Tibial artery (tissue), 4 donors: ENCODE data around the gene TCAF1.

Source experiments
- DNase-seq, 2 donors: peaks; one replicate each; pipeline ENCODE4 v3.0.0-alpha.2; 2019
- H3K27ac ChIP-seq, 2 donors: fragments of 200-600 bp; sonication (generic) in 1 of 2; 1 replicate in 1 of 2; 2 replicates in 1 of 2; pipeline ENCODE4 v1.5.1; 2018 to 2019; ENCODE audit warnings: mild to moderate bottlenecking in 1 of 2
- H3K27me3 ChIP-seq, 2 donors: fragments of 200-600 bp; sonication (generic) in 1 of 2; one replicate each; pipeline versions ENCODE4 v1.5.1 to v1.6.0; 2016 to 2019
- H3K36me3 ChIP-seq, 3 donors: fragments of 200-600 bp; sonication (generic) in 2 of 3; one replicate each; pipeline ENCODE4 v1.5.1; 2016 to 2019; ENCODE audit warnings: mild to moderate bottlenecking in 2 of 3
- H3K4me1 ChIP-seq, 4 donors: fragments of 200-600 bp; sonication (generic) in 2 of 4; 1 replicate in 3 of 4; 2 replicates in 1 of 4; pipeline ENCODE4 v1.5.1; 2016 to 2019
- H3K4me3 ChIP-seq, 2 donors: fragments of 200-600 bp; sonication (generic) in 1 of 2; 1 replicate in 1 of 2; 2 replicates in 1 of 2; pipeline ENCODE4 v1.5.1; 2018 to 2019; ENCODE audit warnings: mild to moderate bottlenecking in 2 of 2
- H3K9me3 ChIP-seq, 3 donors: fragments of 200-600 bp; sonication (generic) in 1 of 3; one replicate each; pipeline ENCODE4 v1.5.1; 2016 to 2019
- intact Hi-C: fragments of 100-400 bp; cut with DNase I; formaldehyde crosslinking; loops from one replicate; pipeline ENCODE4 v1.15.0; 2023; ENCODE audit warnings: low total_unique reads
- TF ChIP-seq, protein P1 (sequence below), 2 experiments: fragments of 200-600 bp in 1 of 2; fragments of 450-650 bp in 1 of 2; IDR thresholded peaks; one replicate each; pipeline ENCODE4 v1.5.1; 2017 to 2019; ENCODE audit warnings: antibody characterized with exemption in 2 of 2, mild to moderate bottlenecking in 1 of 2, moderate library complexity in 1 of 2

The TCAF1 gene

DNA sequence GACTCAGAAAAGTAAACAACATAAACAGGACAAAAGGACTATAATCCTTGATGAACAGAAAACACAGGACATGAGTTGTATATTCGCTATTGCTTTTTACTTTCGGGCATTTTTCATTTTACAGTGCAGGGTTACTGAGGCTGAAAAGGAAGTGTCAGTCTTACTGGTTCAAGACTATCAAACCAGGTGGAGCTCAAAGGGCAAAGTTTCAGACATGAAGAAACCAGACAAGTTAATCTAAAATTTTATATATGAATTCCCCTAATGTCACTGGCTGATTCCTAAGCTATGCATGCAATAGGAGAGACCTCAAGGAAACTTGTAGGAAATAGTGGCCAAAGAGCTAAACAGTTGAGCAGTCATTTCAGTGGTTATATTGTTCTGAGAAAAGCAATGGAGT, 11.4 kb downstream of the TCAF1 start:
- Histone ChIP-seq H3K4me3 (no peak overlapping the region), H3K9me3 (peaks cover 0 to 24% (median 0%) of the 10 kb centered on the region in 3 donors), H3K4me1 (peaks cover 0 to 14% (median 3%) of the 10 kb centered on the region in 4 donors), H3K27me3 (no peaks in the 10 kb centered on the region), H3K36me3 (peaks cover 0 to 10% (median 0%) of the 10 kb centered on the region in 3 donors), H3K27ac (no peak overlapping the region)
- TF ChIP-seq, protein P1, sequence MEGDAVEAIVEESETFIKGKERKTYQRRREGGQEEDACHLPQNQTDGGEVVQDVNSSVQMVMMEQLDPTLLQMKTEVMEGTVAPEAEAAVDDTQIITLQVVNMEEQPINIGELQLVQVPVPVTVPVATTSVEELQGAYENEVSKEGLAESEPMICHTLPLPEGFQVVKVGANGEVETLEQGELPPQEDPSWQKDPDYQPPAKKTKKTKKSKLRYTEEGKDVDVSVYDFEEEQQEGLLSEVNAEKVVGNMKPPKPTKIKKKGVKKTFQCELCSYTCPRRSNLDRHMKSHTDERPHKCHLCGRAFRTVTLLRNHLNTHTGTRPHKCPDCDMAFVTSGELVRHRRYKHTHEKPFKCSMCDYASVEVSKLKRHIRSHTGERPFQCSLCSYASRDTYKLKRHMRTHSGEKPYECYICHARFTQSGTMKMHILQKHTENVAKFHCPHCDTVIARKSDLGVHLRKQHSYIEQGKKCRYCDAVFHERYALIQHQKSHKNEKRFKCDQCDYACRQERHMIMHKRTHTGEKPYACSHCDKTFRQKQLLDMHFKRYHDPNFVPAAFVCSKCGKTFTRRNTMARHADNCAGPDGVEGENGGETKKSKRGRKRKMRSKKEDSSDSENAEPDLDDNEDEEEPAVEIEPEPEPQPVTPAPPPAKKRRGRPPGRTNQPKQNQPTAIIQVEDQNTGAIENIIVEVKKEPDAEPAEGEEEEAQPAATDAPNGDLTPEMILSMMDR (IDR thresholded peaks at IDR 0.05), result no peak
- DNase-seq, result no peak
- intact Hi-C loops, result no loop called here

DNA sequence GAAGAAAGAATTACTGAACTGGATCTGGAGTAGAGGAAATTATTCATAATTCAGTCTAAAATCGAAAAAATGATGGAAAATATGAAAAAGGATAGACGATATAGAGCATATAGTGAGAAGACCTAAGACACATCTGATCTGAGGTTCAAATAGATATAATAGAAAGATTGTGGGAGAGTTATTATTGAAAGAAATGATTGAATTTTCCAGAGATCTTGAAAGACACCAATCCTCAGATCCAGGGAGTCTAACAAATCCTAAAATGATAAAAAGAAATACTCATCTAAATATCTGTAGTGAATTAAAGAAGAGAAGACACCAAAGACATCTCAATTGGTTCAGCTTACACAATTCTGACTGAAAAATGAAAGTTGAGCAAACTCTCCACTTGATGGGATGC, 12.9 kb downstream of the TCAF1 start:
- DNase-seq, result no peak
- Histone ChIP-seq H3K36me3 (peaks cover 0 to 10% (median 0%) of the 10 kb centered on the region in 3 donors), H3K27me3 (no peaks in the 10 kb centered on the region), H3K4me1 (peaks cover 0 to 27% (median 14%) of the 10 kb centered on the region in 4 donors), H3K4me3 (no peak overlapping the region), H3K27ac (no peak overlapping the region), H3K9me3 (peaks cover 0 to 24% (median 0%) of the 10 kb centered on the region in 3 donors)
- TF ChIP-seq, protein P1 (IDR thresholded peaks at IDR 0.05), result no peak
- intact Hi-C loops, result no loop called here

DNA sequence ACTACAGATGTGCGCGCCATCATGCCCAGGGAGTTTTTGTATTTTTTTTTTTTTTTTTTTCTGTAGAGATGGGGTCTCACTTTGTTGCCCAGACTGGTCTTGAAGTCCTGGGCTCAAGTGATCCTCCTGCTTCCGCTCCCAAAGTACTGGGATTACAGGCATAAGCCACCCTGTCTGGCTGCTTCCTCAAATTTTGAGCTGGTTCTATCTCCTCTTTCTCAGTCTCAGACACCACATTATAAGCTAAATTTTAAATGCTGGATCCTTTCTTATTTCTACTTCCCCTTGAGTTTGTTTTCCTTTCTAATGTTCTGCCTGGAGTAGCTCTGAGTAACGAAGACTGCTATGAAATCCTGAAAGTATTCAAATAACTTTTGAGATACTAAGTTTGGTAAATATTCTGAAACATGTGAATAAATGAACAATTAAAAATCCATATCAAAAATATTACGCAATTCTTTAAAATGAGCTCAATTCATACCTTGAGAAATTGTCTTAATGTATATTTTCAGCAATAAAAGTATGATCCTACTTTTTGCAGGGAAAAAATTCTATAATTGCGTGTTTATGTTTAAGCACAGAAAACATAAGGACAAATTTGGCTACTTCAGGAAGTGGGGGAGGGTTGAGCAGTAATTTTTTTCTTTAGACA, 15.0 kb downstream of the TCAF1 start:
- Histone ChIP-seq H3K4me3 (no peak overlapping the region), H3K9me3 (peaks cover 0 to 16% (median 0%) of the 10 kb centered on the region in 3 donors), H3K27ac (no peak overlapping the region), H3K4me1 (peaks cover 0 to 32% (median 14%) of the 10 kb centered on the region in 4 donors), H3K27me3 (no peaks in the 10 kb centered on the region), H3K36me3 (peaks cover 0 to 10% (median 0%) of the 10 kb centered on the region in 3 donors)
- DNase-seq, result no peak
- TF ChIP-seq, protein P1 (IDR thresholded peaks at IDR 0.05), result no peak
- intact Hi-C loops, result no loop called here

DNA sequence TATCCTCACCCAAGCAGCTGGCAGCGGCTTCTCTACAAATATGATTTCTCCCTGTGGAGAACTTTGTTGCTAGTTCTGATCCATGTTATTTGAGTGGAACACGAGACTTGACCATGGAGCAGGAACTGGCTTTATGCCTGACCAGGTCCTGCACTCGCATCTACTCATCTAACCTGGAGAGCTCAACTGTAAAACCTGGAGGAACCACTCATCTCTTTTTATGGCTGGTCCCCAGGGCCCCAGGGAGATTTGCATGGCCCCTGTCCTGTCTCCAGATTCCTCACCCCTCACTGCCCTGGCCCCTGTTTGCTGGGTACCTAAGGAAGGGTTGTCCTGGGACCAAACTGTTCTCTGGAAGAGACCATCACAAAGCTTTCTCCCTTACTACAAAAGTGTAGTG, 16.0 kb downstream of the TCAF1 start:
- Histone ChIP-seq H3K9me3 (peaks cover 0 to 9% (median 0%) of the 10 kb centered on the region in 3 donors), H3K27ac (peak overlapping the region in 1 of 2 donors; percentile 18), H3K36me3 (peaks cover 0 to 10% (median 0%) of the 10 kb centered on the region in 3 donors), H3K27me3 (no peaks in the 10 kb centered on the region), H3K4me3 (no peak overlapping the region), H3K4me1 (peaks cover 0 to 42% (median 21%) of the 10 kb centered on the region in 4 donors)
- TF ChIP-seq, protein P1 (IDR thresholded peaks at IDR 0.05), result no peak
- intact Hi-C loops, result no loop called here
- no peak for DNase-seq

DNA sequence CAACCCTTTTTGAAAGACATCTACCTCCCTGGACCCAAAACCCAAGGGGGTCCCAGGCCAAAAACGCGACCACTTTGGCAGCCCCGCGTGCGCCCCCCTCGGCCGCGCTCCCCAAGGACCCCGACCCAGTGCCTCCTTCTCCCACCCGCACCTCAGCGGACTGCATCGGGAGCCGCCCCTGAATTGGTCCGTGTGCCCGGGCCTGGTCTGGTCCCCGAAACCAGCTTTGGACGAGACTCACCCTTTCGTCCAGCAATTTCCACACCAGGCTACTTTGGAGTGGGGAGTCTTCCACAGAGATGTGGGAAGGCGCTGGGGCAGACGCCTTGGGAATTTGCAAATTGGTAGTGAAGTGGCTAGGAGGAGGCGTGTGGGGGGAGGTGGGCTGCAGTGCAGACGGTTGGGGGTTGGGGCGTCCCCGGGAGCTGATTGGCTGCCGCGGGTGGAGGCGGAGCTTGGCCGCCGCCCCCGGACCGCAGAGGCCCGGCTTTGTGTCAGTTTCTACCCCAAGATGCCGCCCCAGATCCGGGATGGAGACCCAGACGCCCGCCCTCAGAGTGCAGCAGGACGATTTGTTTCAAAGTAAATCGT, 16.9 kb downstream of the TCAF1 start:
- Histone ChIP-seq H3K36me3 (peaks cover 0 to 10% (median 0%) of the 10 kb centered on the region in 3 donors), H3K27me3 (no peaks in the 10 kb centered on the region), H3K4me3 (peak overlapping the region; percentile 46 to 50), H3K27ac (peak overlapping the region in 1 of 2 donors; percentile 18), H3K9me3 (peaks cover 0 to 9% (median 0%) of the 10 kb centered on the region in 3 donors), H3K4me1 (peaks cover 0 to 43% (median 22%) of the 10 kb centered on the region in 4 donors)
- TF ChIP-seq, protein P1 (IDR thresholded peaks at IDR 0.05), result no peak
- intact Hi-C loops, result no loop called here
- no peak for DNase-seq
